ENCODE results near the gene SMIM41.

Gene SMIM41

GRCh38 chr12:52149651-52150241 is 70.2 kb downstream of the SMIM41 start:
- FAIRE-seq, result no peak

GRCh38 chr12:52151153-52151836 is 71.8 kb downstream of the SMIM41 start:
- no peak for FAIRE-seq

GRCh38 chr12:52151837-52152783 is 72.6 kb downstream of the SMIM41 start:
- FAIRE-seq, result no peak

GRCh38 chr12:52152905-52153317 is 73.4 kb downstream of the SMIM41 start:
- no peak for FAIRE-seq

- no peak for FAIRE-seq
Observed at GRCh38 chr12:52155048-52155868, 75.8 kb downstream of the SMIM41 start.

- no peak for FAIRE-seq
Observed at GRCh38 chr12:52156311-52156710, 76.8 kb downstream of the SMIM41 start.

- no peak for FAIRE-seq
Observed at GRCh38 chr12:52156757-52157565, 77.5 kb downstream of the SMIM41 start.

- FAIRE-seq, result no peak
Observed at GRCh38 chr12:52157566-52158150, 78.2 kb downstream of the SMIM41 start.

Data from islet of Langerhans (tissue), 1 donor.